HepG2 (cell line): ENCODE data around the gene FAM177B. TPM values are rescaled to one million over a fixed set of nuclear protein-coding genes. Genes with fewer than 3 reads are reported as not detected.
A peak's percentile ranks its signal among the peaks of the same experiment; 100 is the strongest.

Experiments
- ATF3 ChIP-seq: sonication (generic); formaldehyde crosslinking; IDR thresholded peaks from 2 replicates; pipeline ENCODE4 v1.4.0; 2020; ENCODE audit warnings: missing genetic modification reagents
- E2F5 ChIP-seq: sonication (generic); formaldehyde crosslinking; conservative IDR thresholded peaks from 2 replicates; pipeline ENCODE4 v1.4.0; 2020; ENCODE audit warnings: missing genetic modification reagents
- GFI1 ChIP-seq: sonication (generic); formaldehyde crosslinking; IDR thresholded peaks from 2 replicates; pipeline ENCODE4 v1.5.0; 2020; ENCODE audit warnings: missing genetic modification reagents, mild to moderate bottlenecking, borderline replicate concordance
- HCFC1 ChIP-seq: fragments of 150-350 bp; IDR thresholded peaks from 2 replicates; pipeline ENCODE4 v1.6.1; 2014; ENCODE audit warnings: low read depth, low read length
- KLF12 ChIP-seq: sonication (generic); formaldehyde crosslinking; IDR thresholded peaks from 2 replicates; pipeline ENCODE4 v1.4.0; 2020; ENCODE audit warnings: missing genetic modification reagents, borderline replicate concordance
- KLF15 ChIP-seq: sonication (generic); formaldehyde crosslinking; IDR thresholded peaks from 2 replicates; pipeline ENCODE4 v1.8.1; 2023; ENCODE audit warnings: borderline replicate concordance, mild to moderate bottlenecking, inconsistent platforms, missing genetic modification reagents, mixed read lengths
- PHF20 ChIP-seq: sonication (generic); formaldehyde crosslinking; IDR thresholded peaks from 2 replicates; pipeline ENCODE4 v1.5.0; 2020; ENCODE audit warnings: mild to moderate bottlenecking, missing genetic modification reagents
- PRDM15 ChIP-seq: sonication (generic); formaldehyde crosslinking; IDR thresholded peaks from 2 replicates; pipeline ENCODE4 v1.4.0; 2020; ENCODE audit warnings: missing genetic modification reagents
- ZFY ChIP-seq: sonication (generic); formaldehyde crosslinking; IDR thresholded peaks from 2 replicates; pipeline ENCODE4 v1.4.0; 2020; ENCODE audit warnings: missing genetic modification reagents
- ZNF350 ChIP-seq: sonication (generic); formaldehyde crosslinking; IDR thresholded peaks from 2 replicates; pipeline ENCODE4 v1.4.0; 2020; ENCODE audit warnings: mild to moderate bottlenecking, low read depth, missing genetic modification reagents, borderline replicate concordance
- ZNF574 ChIP-seq: sonication (generic); formaldehyde crosslinking; IDR thresholded peaks from 2 replicates; pipeline ENCODE4 v1.4.0; 2020; ENCODE audit warnings: missing genetic modification reagents
- ZNF687 ChIP-seq: sonication (generic); formaldehyde crosslinking; IDR thresholded peaks from 2 replicates; pipeline ENCODE4 v1.5.1; 2020; ENCODE audit warnings: mild to moderate bottlenecking, missing genetic modification reagents, moderate library complexity
- ZSCAN29 ChIP-seq: sonication (generic); formaldehyde crosslinking; conservative IDR thresholded peaks from 2 replicates; pipeline ENCODE4 v1.4.0; 2020; ENCODE audit warnings: mild to moderate bottlenecking, missing genetic modification reagents
- polyA plus RNA-seq, 8 experiments: library from polyadenylated mRNA; depleted of rRNA in 3 of 8; stranded (reverse) in 7 of 8; unstranded in 1 of 8; fragments of >200 nt; fragmentation: Illumina TruSeq in 4 of 8; extraction: Trizol in 4 of 8; gene quantifications; 2 replicates each; pipeline versions ENCODE4 v1.2.1 to v1.2.3, GENCODE V29; 2011 to 2016; ENCODE audit warnings: low read depth in 4 of 8, missing spikeins in 1 of 8, mixed read lengths in 1 of 8; ENCODE audit not compliant: insufficient read depth in 1 of 8
- total RNA-seq, 5 experiments: library from RNA; depleted of rRNA; stranded (reverse); fragments of >200 nt; fragmentation: Illumina TruSeq; extraction: Trizol; gene quantifications; 2 replicates each; pipeline ENCODE4 v1.2.3, GENCODE V29; 2016; ENCODE audit warnings: low read depth in 1 of 5

FAM177B gene
- total and polyA plus RNA-seq, 2 of the 13 experiments (the other 11 are each of a cell fraction or from before 2014, with no cell fraction given) = 0.05 TPM; not detected in 1

- TF ChIP-seq ZSCAN29 (CRISPR knock-in tag) (peak; percentile 48; the same call in 1 of the 2 replicates), E2F5 (peak; percentile 89; the same call in 1 of the 2 replicates), ZNF687 (CRISPR knock-in tag) (peak; percentile 40), KLF15 (CRISPR knock-in tag) (no peak), HCFC1 (peak; percentile 73), GFI1 (0 out of 2 replicates have a peak, but pooled peaks have one; percentile 28), ZFY (0 out of 2 replicates have a peak, but pooled peaks have one; percentile 23), PHF20 (CRISPR knock-in tag) (peak; percentile 64), ATF3 (CRISPR knock-in tag) (no peak), ZNF574 (CRISPR knock-in tag) (peak; percentile 54; the same call in 1 of the 2 replicates), ZNF350 (CRISPR knock-in tag) (0 out of 2 replicates have a peak, but pooled peaks have one; percentile 77), KLF12 (peak; percentile 83), PRDM15 (CRISPR knock-in tag) (0 out of 2 replicates have a peak, but pooled peaks have one; percentile 3)
Measured at GRCh38 chr1:222712253-222713090, 24.5 kb upstream of the FAM177B start, which contains the start of the genes AIDA and BROX (continued).
